Skin epidermis (tissue), 12 donors: ENCODE data around the gene ATP6V0A4.
"Not testable (repeated sequence)": the region's sequence is repeated elsewhere in the genome, so short reads cannot be mapped to it uniquely, and the experiment has no call there.

Experiments used
- H3K27ac ChIP-seq, 21 experiments: fragments of 200-600 bp; sonication (generic) in 11 of 21; one replicate each; pipeline ENCODE4 v1.5.0; 2020; ENCODE audit warnings: mild to moderate bottlenecking in 3 of 21, inconsistent platforms in 2 of 21, moderate library complexity in 2 of 21
- H3K4me3 ChIP-seq, 7 experiments: fragments of 200-600 bp; sonication (generic) in 2 of 7; one replicate each; pipeline ENCODE4 v1.5.0; 2020; ENCODE audit warnings: inconsistent platforms in 2 of 7, mild to moderate bottlenecking in 2 of 7, moderate library complexity in 1 of 7

Gene ATP6V0A4

GRCh38 chr7:138809346-138809745 is 11.3 kb upstream of the ATP6V0A4 start:
- no peak overlapping the region for H3K4me3 ChIP-seq
- H3K27ac ChIP-seq, result no peak overlapping the region

GRCh38 chr7:138804618-138805017 is 6.6 kb upstream of the ATP6V0A4 start:
- no peak overlapping the region for H3K27ac ChIP-seq
- H3K4me3 ChIP-seq, result no peak overlapping the region

- Histone ChIP-seq H3K27ac (no peak overlapping the region), H3K4me3 (no peak overlapping the region)
These were observed 4.7 kb upstream of the ATP6V0A4 start for GRCh38 chr7:138802706-138803105.

GRCh38 chr7:138801256-138801655 is 3.3 kb upstream of the ATP6V0A4 start:
- H3K27ac ChIP-seq, result no peak overlapping the region

GRCh38 chr7:138799336-138800000 is 1.5 kb upstream of the ATP6V0A4 start:
- Histone ChIP-seq H3K4me3 (no peak overlapping the region), H3K27ac (no peak overlapping the region)

More at GRCh38 chr7:138801256-138801655, 3.3 kb upstream of the ATP6V0A4 start:
- H3K4me3 ChIP-seq, result no peak overlapping the region

- Histone ChIP-seq H3K27ac (no peak overlapping the region), H3K4me3 (no peak overlapping the region)
These were observed 840 bp upstream of the ATP6V0A4 start for GRCh38 chr7:138798836-138799235.

GRCh38 chr7:138797046-138797445 is 950 bp downstream of the ATP6V0A4 start:
- not testable (repeated sequence) for H3K27ac ChIP-seq, H3K4me3 ChIP-seq

- H3K4me3 ChIP-seq, result no peak overlapping the region
- H3K27ac ChIP-seq, result no peak overlapping the region
These were observed 1.9 kb downstream of the ATP6V0A4 start for GRCh38 chr7:138796038-138796615.

GRCh38 chr7:138785587-138786437 is 12.2 kb downstream of the ATP6V0A4 start:
- no peak overlapping the region for H3K4me3 ChIP-seq
- H3K27ac ChIP-seq, result no peak overlapping the region

GRCh38 chr7:138784692-138785091 is 13.3 kb downstream of the ATP6V0A4 start:
- Histone ChIP-seq H3K4me3 (no peak overlapping the region), H3K27ac (no peak overlapping the region)

- Histone ChIP-seq H3K4me3 (no peak overlapping the region), H3K27ac (no peak overlapping the region)
These were observed 17.0 kb downstream of the ATP6V0A4 start for GRCh38 chr7:138781004-138781403.

- H3K4me3 ChIP-seq, result no peak overlapping the region
These were observed 21.7 kb downstream of the ATP6V0A4 start for GRCh38 chr7:138776166-138776833.

GRCh38 chr7:138773817-138774216 is 24.2 kb downstream of the ATP6V0A4 start:
- peak overlapping the region in 2 of 21 experiments; percentile 12 to 46 for H3K27ac ChIP-seq
- no peak overlapping the region for H3K4me3 ChIP-seq

More at GRCh38 chr7:138776166-138776833, 21.7 kb downstream of the ATP6V0A4 start:
- no peak overlapping the region for H3K27ac ChIP-seq

- Histone ChIP-seq H3K4me3 (no peak overlapping the region), H3K27ac (peak overlapping the region in 3 of 21 experiments; percentile 5 to 46 (median 12))
These were observed 24.8 kb downstream of the ATP6V0A4 start for GRCh38 chr7:138773176-138773575.

GRCh38 chr7:138770904-138771303 is 27.1 kb downstream of the ATP6V0A4 start:
- Histone ChIP-seq H3K4me3 (no peak overlapping the region), H3K27ac (no peak overlapping the region)

- Histone ChIP-seq H3K27ac (no peak overlapping the region), H3K4me3 (no peak overlapping the region)
These were observed 29.8 kb downstream of the ATP6V0A4 start for GRCh38 chr7:138768241-138768640.

- no peak overlapping the region for H3K4me3 ChIP-seq
- H3K27ac ChIP-seq, result no peak overlapping the region
These were observed 41.3 kb downstream of the ATP6V0A4 start for GRCh38 chr7:138756591-138757242.

GRCh38 chr7:138755842-138756590 is 42.0 kb downstream of the ATP6V0A4 start:
- no peak overlapping the region for H3K27ac ChIP-seq
- no peak overlapping the region for H3K4me3 ChIP-seq

GRCh38 chr7:138755331-138755747 is 42.7 kb downstream of the ATP6V0A4 start:
- Histone ChIP-seq H3K27ac (no peak overlapping the region), H3K4me3 (no peak overlapping the region)
